Inflammatory macrophage (primary cell): Measurements from ENCODE around the gene SMC1B.
"Not testable (repeated sequence)": the region's sequence is repeated elsewhere in the genome, so short reads cannot be mapped to it uniquely, and the experiment has no call there.

Experiments used
- DNase-seq, 2 donors: peaks; one replicate each; pipeline ENCODE4 v3.0.0-alpha.2; 2020 to 2022

Gene SMC1B

GRCh38 chr22:45445031-45445710, 31.8 kb upstream of the SMC1B start:
- DNase-seq = no peak

- no peak for DNase-seq
These were observed 30.8 kb upstream of the SMC1B start for GRCh38 chr22:45444168-45444567.

GRCh38 chr22:45442116-45442515, 28.7 kb upstream of the SMC1B start:
- DNase-seq = no peak

- DNase-seq = peak in 1 of 2 donors; percentile 39
These were observed 27.7 kb upstream of the SMC1B start for GRCh38 chr22:45441138-45441537.

GRCh38 chr22:45440688-45441087, 27.3 kb upstream of the SMC1B start:
- not testable (repeated sequence) for DNase-seq

- DNase-seq = peak in 1 of 2 donors; percentile 41
These were observed 24.9 kb upstream of the SMC1B start for GRCh38 chr22:45438336-45438735.

- DNase-seq = not testable (repeated sequence)
These were observed 23.6 kb upstream of the SMC1B start for GRCh38 chr22:45436871-45437517.

GRCh38 chr22:45435544-45436139, 22.2 kb upstream of the SMC1B start:
- DNase-seq = peak; percentile 88 to 91

GRCh38 chr22:45434981-45435380, 21.6 kb upstream of the SMC1B start:
- peak; percentile 34 to 63 for DNase-seq

- DNase-seq = no peak
These were observed 17.5 kb upstream of the SMC1B start for GRCh38 chr22:45430871-45431270.

- peak; percentile 45 to 59 for DNase-seq
These were observed 16.8 kb upstream of the SMC1B start for GRCh38 chr22:45429981-45430775.

- DNase-seq = no peak
These were observed 16.0 kb upstream of the SMC1B start for GRCh38 chr22:45429424-45429823.

GRCh38 chr22:45428391-45429385, 15.3 kb upstream of the SMC1B start:
- no peak for DNase-seq

GRCh38 chr22:45427114-45427513, 13.7 kb upstream of the SMC1B start:
- no peak for DNase-seq

GRCh38 chr22:45426387-45426786, 13.0 kb upstream of the SMC1B start:
- DNase-seq = no peak

GRCh38 chr22:45425531-45426265, 12.3 kb upstream of the SMC1B start:
- no peak for DNase-seq

- DNase-seq = peak; percentile 55 to 78
These were observed 11.7 kb upstream of the SMC1B start for GRCh38 chr22:45425101-45425500.

GRCh38 chr22:45424241-45424731, 10.9 kb upstream of the SMC1B start:
- DNase-seq = peak; percentile 95 to 96

GRCh38 chr22:45423524-45423923, 10.1 kb upstream of the SMC1B start:
- DNase-seq = no peak

GRCh38 chr22:45422237-45422983, 9.0 kb upstream of the SMC1B start:
- peak; percentile 18 to 23 for DNase-seq
